GM10266 (cell line): Measurements from ENCODE around the gene KCNQ5.

Experiments used
- DNase-seq: peaks from one replicate; pipeline ENCODE4 v3.0.0; 2012; ENCODE audit errors: extremely low spot score
- TF ChIP-seq, protein P1 (sequence below): IDR thresholded peaks from 2 replicates; pipeline ENCODE4 v1.5.1; 2012; ENCODE audit warnings: mild to moderate bottlenecking, low read depth; ENCODE audit not compliant: control insufficient read depth, insufficient read depth; ENCODE audit errors: missing control alignments

The KCNQ5 gene

DNA sequence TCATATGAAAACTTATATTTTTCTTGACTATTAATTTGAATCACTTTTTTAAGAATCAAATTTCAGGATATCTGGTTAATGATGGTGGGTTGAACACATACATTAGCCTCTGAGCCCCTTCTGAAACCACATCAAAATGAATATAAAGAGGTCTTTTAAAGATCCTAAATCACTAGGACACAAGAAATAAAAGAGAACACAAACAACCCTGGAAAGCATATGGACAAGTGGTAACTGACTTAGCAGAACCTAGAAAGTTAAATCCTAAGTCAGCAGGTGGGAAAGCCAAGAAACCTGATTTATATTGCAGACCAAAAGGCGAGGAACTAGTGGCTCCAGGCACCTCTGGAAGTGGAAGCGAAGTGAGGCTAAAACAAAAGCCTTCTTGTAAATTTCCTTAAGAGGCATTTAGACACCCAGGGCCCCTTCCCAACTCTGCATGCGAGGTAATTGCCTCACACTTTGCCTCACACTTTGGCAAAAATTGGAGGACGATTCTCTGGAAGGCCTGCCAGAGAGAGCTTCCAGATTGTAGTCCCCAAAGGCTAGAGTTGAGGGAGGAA is 309.5 kb downstream of the KCNQ5 start:
- DNase-seq: no peak
- TF ChIP-seq, protein P1, sequence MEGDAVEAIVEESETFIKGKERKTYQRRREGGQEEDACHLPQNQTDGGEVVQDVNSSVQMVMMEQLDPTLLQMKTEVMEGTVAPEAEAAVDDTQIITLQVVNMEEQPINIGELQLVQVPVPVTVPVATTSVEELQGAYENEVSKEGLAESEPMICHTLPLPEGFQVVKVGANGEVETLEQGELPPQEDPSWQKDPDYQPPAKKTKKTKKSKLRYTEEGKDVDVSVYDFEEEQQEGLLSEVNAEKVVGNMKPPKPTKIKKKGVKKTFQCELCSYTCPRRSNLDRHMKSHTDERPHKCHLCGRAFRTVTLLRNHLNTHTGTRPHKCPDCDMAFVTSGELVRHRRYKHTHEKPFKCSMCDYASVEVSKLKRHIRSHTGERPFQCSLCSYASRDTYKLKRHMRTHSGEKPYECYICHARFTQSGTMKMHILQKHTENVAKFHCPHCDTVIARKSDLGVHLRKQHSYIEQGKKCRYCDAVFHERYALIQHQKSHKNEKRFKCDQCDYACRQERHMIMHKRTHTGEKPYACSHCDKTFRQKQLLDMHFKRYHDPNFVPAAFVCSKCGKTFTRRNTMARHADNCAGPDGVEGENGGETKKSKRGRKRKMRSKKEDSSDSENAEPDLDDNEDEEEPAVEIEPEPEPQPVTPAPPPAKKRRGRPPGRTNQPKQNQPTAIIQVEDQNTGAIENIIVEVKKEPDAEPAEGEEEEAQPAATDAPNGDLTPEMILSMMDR: no peak

DNA sequence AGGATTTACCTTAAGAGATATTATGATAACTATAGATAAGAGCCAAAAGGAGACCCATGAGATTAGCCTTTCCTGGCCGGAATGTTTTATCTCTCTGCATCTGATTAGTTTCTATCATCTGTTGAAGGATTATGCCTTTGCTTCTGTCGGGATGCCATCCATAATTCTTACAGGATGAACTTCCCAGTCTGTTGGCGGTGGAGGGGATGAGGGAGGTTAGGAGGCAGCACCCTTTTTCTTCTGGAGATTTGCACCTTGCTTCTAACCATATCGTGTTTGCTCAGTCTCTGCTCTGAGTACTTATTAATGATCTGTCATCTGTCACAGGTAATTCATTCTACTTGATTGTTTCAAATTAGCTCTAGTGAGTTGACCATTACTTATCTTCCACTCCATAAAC is 311.4 kb downstream of the KCNQ5 start:
- DNase-seq: no peak
- TF ChIP-seq, protein P1: no peak

DNA sequence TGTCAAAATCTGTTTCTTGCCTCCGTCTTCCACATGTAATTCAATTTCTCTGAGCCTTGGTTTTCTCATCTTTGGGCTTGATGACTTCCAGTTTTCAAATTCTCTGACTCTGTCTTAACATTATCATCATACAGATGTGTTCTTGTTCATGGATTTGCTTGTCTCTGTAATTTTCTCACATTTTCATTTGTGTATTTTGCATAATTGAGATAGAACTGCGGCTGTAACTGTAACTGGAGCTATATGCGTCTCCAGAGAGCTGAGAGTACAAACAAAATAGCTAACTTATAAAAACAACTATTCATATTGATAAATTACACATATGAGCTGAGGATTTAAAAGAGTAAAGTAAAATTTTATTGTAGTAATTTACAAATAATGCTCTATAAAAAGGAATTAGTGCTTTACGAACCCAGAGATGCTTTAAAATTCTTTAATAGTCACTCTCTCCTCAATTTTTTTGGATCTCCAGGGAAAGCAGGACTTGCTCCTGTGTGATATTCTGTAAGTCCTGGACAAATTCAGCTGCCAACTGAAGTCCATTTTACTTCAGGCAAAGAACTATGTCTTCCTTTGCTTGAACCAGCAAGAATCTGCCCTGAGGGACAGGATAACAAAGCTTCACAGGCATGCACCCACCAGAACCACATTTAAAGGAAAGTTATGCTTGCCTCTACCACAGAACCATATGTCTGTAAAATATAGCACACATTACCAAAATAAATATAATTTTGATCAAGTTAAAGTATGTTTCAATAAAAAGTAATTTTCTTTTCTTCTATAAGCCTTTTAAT is 315.1 kb downstream of the KCNQ5 start:
- TF ChIP-seq, protein P1: no peak
- DNase-seq: no peak

DNA sequence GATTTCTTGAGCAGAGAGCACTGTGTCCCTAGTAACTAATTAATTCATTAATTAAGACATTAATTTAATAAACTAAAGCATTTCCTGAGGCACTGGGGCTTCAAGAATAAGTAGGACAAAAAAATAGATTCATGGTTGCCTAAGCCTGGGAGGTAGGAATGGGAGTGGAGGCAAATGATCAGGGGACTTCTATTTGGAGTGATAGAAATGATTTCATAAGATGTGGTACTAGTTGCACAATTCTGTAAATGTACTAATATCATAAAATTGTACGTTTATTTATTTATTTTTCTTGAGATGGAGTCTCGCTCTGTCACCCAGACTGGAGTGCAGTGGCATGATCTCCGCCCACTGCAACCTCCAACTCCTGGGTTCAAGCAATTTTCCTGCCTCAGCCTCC is 316.2 kb downstream of the KCNQ5 start:
- TF ChIP-seq, protein P1: no peak
- DNase-seq: no peak

DNA sequence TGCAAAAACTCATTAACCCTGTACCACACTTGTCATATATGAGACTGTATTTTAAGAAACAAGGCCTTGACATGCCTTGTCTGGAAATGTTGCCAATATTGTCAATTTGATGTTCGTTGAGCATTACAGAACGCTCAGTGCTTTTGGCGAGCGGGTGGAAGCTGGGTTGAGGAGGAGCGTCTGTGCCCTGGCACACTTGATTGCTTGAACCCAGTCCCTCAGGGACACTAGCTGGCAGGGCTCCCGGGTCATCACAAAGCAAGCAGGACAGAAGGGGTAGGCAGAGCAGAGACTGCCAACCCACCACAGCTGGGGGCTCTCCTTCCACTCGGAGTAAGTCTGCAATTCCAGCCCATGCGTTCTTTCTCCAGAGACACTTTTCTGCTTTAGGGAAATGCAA is 317.1 kb downstream of the KCNQ5 start:
- no peak for DNase-seq
- TF ChIP-seq, protein P1: no peak

DNA sequence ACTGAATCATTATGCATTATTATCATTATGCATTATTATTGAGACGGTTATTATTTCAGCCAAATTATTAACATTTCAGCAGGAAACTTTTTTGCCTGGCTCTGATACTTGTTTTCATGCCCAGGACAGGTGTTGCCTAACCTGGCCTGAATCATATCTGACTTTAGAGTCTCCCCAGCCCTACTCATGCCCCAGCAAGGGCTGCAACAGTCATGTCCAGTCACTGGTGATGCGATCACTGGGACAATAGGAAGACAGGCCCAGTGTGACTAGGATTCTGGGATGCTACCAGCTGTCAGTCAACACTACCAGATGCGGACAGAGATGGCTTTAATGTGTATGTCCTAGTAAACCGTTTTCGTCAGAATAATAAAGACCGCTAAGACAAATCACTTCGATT is 318.4 kb downstream of the KCNQ5 start:
- TF ChIP-seq, protein P1: no peak
- no peak for DNase-seq

DNA sequence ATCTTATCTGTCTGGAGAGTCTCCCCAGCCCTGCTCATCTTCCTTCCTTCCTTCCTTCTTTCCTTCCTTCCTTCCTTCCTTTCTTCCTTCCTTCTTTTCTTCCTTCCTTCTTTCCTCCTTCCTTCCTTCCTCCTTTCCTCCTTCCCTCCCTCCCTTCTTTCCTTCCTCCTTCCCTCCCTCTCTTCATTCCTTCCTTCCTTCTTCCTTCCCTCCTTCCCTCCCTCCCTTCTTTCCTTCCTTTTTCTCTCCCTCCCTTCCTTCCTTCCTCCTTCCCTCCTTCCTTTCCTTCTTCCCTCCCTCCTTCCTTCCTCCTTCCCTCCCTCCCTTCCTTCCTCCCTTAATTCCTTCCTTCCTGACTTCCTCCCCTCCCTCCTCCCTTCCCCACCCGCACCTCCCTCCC is 319.4 kb downstream of the KCNQ5 start:
- no peak for DNase-seq
- TF ChIP-seq, protein P1: no peak
